ENCODE results near the gene HRH2.

Gene HRH2

GRCh38 chr5:175677571-175677970 lies 19.7 kb downstream of the HRH2 start:
- DNase-seq (ENCODE audit: low read depth): no peak

DNA sequence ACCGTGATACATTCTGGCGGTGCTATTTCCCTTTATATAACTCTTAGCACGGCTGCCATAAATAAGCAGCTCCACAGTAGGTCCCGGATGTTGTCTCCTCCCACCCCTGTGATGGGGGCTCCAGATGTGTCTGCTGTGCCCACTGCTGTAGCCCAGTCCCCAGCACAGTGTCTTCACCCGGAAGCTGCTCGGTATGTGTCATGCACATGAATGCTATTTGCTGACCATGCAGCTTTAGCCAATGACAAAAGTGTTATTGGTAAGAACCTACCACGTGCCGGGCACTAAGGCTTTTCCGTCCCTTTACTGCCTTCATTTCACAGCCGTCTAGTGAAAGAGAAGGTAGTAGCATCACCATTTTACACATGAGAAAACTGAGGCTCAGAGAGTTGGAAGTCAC lies 20.2 kb downstream of the HRH2 start:
- DNase-seq (ENCODE audit: low read depth): no peak

DNA sequence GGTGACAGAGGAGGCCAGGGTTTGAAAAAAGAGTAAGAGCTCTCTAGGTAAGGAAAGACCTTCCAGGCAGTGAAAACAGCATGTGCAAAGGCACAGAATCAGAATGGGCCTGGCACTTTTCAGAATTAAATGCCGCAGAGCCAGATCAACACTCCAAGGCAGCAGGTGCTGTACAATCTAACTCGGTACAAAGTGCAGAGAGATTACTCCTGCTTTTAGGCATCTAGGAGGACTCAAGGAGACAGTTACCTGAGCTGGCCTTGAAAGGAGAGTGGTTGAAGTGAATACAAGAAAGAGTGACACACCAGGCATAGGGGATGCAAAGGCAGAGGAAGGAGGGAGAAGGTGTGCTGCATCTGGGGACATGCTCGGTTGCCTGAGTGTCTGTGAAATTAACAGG lies 21.5 kb downstream of the HRH2 start:
- DNase-seq (ENCODE audit: low read depth): no peak

- no peak for DNase-seq (ENCODE audit: low read depth)
Measured at GRCh38 chr5:175680020-175680419, 22.1 kb downstream of the HRH2 start.

DNA sequence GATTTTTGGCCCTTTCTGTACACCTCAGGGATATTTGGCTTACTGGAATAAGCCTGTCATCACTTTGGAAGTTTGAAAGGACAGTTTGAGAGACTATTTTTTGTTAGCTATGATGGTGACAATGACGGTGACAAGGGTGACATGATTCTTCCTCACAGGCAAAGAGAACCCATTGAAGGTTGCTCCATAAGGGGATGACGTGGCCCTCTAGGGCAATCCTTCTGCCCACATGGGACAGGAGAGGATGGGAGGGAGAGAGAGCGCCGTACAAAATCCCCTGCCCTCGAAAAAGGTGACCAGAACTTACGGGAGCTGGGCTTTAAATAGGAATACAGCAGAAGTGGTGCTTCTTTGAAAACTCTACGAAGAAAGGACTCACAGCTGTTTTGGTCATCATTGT lies 22.6 kb downstream of the HRH2 start:
- DNase-seq (ENCODE audit: low read depth): no peak

- no peak for DNase-seq (ENCODE audit: low read depth)
Measured at GRCh38 chr5:175681045-175681967, 23.4 kb downstream of the HRH2 start.

GRCh38 chr5:175681968-175682340 lies 24.1 kb downstream of the HRH2 start:
- DNase-seq (ENCODE audit: low read depth): no peak

GRCh38 chr5:175682664-175683063 lies 24.8 kb downstream of the HRH2 start:
- DNase-seq (ENCODE audit: low read depth): no peak

GRCh38 chr5:175683231-175683630 lies 25.4 kb downstream of the HRH2 start:
- no peak for DNase-seq (ENCODE audit: low read depth)

GRCh38 chr5:175683921-175684320 lies 26.1 kb downstream of the HRH2 start:
- DNase-seq (ENCODE audit: low read depth): no peak

DNA sequence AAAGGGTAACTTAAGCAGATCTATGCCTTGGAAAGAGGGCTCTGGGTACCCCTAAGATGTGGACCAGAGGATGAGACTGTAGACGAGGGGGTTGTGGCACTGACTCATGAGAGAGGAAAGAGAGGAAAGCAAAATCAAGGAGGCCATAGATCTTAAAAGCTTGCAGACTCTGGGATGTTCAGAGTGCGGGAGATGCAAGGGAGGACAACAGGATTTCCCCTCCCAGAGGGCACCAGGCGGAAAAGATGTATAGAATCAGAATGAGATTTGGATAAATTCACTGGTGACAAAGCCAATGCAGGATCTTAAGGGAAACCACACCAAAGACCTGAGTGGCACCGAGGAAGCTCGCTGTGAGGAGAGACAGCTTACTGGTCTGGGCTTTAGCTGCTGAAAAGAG lies 27.1 kb downstream of the HRH2 start:
- DNase-seq (ENCODE audit: low read depth): no peak

DNA sequence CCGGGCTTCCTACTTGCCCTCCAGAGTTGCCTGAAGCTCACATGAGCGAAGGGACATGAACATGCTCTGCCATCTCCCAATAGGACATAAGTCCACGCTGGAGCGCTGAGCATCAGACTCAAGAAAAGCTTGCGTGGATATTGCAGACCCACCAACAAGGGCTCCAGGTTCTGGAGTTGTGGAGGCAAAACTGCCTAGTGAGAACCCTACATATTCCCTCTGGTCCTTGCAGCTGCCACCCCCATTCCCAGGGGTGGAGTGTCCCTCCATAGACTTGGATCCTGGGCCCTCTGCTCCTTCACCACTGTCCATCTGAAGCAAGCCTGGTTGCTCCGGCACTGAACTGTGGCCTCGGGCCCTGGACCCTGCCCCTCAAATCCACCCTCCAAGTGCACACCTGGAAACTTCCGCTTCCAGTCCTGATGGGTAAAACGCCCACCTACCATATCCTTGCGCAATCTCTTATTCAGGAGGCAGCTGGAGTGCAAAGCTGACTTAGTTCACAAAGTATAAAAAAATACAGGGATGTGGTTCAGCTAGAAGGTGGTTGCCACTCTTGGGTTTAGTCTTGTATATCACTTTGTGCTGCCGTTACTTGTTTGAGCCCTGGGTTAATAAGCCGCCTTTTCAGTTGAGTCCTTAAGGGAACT lies 28.0 kb downstream of the HRH2 start:
- DNase-seq (ENCODE audit: low read depth): no peak

GRCh38 chr5:175686396-175686795 lies 28.5 kb downstream of the HRH2 start:
- no peak for DNase-seq (ENCODE audit: low read depth)

DNA sequence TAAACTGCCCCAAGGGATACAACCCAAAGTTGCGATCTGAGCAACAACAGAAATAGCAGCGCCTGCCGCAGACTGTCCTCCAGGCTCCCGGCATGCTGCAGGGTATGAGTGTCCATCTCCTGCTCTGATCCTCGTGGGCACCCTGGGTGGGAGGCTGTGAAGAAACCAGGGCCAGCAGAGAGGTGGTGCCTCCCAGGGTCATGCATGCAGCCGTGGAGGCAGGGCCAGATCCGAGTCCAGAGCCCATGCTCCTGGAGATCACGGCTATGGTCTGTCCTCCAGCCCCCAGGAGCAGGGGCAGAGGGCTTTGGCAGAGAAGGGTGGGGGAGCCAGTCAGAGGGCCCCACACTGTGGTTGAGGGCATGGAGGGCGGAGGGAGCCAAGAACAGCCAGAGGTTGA lies 29.0 kb downstream of the HRH2 start:
- DNase-seq (ENCODE audit: low read depth): no peak

- no peak for DNase-seq (ENCODE audit: low read depth)
Measured at GRCh38 chr5:175687231-175687701, 29.4 kb downstream of the HRH2 start.

- no peak for DNase-seq (ENCODE audit: low read depth)
Measured at GRCh38 chr5:175688352-175689146, 30.7 kb downstream of the HRH2 start.

- no peak for DNase-seq (ENCODE audit: low read depth)
Measured at GRCh38 chr5:175689147-175689991, 31.5 kb downstream of the HRH2 start.

DNA sequence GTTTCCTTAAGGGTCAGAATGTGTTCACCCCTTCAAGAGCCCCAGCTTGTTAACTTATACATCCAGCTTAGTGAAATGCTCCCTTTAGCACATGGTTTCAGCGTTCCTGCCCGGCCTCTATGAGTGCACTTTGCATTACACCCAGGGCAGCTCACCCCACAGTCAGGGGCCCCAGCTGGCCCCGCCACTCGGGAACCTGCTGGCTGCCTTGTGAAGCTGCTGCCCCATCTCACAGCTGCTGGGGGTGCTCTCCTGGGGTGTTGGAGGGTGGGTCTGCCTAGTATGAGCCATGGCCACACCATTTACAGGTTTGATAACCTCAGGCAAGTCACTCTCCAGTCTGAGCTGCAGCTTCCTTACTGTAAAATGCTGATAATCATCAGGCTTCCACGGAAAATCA lies 32.2 kb downstream of the HRH2 start:
- no peak for DNase-seq (ENCODE audit: low read depth)

DNA sequence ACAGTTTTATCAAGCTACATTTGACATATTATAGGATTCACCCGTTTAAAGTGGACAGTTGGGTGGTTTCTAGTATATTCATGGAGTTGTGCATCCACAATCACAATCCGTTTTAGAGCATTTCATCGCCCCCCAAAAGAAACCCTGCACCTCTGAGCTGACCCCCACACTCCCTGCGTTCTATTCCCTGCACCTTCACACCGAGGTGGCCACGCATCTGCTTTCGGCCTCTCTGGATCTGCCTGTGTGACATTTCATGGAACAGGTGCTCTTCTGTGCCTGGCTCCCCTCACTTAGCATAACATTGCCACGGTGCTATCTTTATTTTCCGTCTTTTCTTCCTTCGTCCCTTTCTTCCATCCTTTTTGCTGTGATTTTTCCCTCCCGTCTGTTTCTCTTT lies 32.7 kb downstream of the HRH2 start:
- DNase-seq (ENCODE audit: low read depth): no peak

- no peak for DNase-seq (ENCODE audit: low read depth)
Measured at GRCh38 chr5:175691761-175692160, 33.9 kb downstream of the HRH2 start.

- DNase-seq (ENCODE audit: low read depth): no peak
Measured at GRCh38 chr5:175692235-175692995, 34.5 kb downstream of the HRH2 start.

Data from stimulated activated CD8-positive, alpha-beta memory T cell treated with anti-CD3 and anti-CD28 coated beads, Interleukin-7, amount 100 ng/mL, for 24 hours (primary cell).